Esophagus squamous epithelium (tissue), 4 donors: Measurements from ENCODE around the gene PDGFC.

Experiments used
- POLR2A ChIP-seq, 4 donors: fragments of 450-650 bp; IDR thresholded peaks; one replicate each; pipeline ENCODE4 v1.6.1; 2017; ENCODE audit warnings: antibody characterized with exemption in 4 of 4, mild to moderate bottlenecking in 4 of 4, moderate library complexity in 3 of 4
- TF ChIP-seq, protein P1 (sequence below), 6 experiments: fragments of 450-650 bp in 4 of 6; fragments of 200-600 bp in 2 of 6; sonication (generic) in 2 of 6; IDR thresholded peaks; one replicate each; pipeline ENCODE4 v1.5.1; 2016 to 2019; ENCODE audit warnings: antibody characterized with exemption in 6 of 6, mild to moderate bottlenecking in 4 of 6, moderate library complexity in 4 of 6

DNA sequence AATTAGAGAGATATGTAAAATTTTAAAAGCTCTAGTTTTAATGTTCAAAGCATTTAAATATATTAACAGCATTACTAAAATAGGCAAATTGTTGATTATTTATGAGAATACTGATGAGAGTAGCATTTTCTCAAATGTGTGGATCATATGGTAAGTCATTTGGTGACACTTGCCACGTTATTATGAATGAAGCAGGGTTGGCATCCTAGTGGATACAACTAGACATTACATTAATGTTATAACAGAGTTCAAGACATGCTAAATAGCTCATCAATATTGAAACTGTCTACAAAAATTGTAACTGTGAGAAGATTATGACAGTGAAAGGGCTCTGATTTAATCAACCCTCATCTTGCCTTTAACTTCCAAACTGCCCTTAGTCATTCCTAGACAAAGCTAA, 171.1 kb downstream of the PDGFC start:
- TF ChIP-seq, protein P1, sequence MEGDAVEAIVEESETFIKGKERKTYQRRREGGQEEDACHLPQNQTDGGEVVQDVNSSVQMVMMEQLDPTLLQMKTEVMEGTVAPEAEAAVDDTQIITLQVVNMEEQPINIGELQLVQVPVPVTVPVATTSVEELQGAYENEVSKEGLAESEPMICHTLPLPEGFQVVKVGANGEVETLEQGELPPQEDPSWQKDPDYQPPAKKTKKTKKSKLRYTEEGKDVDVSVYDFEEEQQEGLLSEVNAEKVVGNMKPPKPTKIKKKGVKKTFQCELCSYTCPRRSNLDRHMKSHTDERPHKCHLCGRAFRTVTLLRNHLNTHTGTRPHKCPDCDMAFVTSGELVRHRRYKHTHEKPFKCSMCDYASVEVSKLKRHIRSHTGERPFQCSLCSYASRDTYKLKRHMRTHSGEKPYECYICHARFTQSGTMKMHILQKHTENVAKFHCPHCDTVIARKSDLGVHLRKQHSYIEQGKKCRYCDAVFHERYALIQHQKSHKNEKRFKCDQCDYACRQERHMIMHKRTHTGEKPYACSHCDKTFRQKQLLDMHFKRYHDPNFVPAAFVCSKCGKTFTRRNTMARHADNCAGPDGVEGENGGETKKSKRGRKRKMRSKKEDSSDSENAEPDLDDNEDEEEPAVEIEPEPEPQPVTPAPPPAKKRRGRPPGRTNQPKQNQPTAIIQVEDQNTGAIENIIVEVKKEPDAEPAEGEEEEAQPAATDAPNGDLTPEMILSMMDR (IDR thresholded peaks at IDR 0.05): peak in 1 of 6 experiments; percentile 12
- no peak for TF ChIP-seq POLR2A (IDR thresholded peaks at IDR 0.05)
